Measurements from ENCODE around the gene ADORA2A. TPM values are rescaled to one million over a fixed set of nuclear protein-coding genes. Genes with fewer than 3 reads are reported as not detected.
"Not testable (repeated sequence)": the region's sequence is repeated elsewhere in the genome, so short reads cannot be mapped to it uniquely, and the experiment has no call there.

The ADORA2A gene
- total RNA-seq, 3 donors from 2014 or later: 1.8 to 4.3 (median 3.4) TPM

- Histone ChIP-seq H3K9me3 (no peaks in the 10 kb centered on the region), H3K4me1 (no peaks in the 10 kb centered on the region), H3K27ac (no peak overlapping the region), H3K27me3 (peaks cover 0 to 2% of the 10 kb centered on the region in 2 donors), H3K4me3 (no peak overlapping the region), H3K36me3 (no peaks in the 10 kb centered on the region)
- intact Hi-C loops (cut with DNase I; ENCODE audit: low total_unique reads): no loop called here
- no peak for DNase-seq (ENCODE audit: low spot score in 2 of 2)
- TF ChIP-seq POLR2A (IDR thresholded peaks at IDR 0.05) (no peak), CTCF (IDR thresholded peaks at IDR 0.05) (no peak), POLR2AphosphoS5 (IDR thresholded peaks at IDR 0.05) (no peak)
These were observed 61.6 kb downstream of the ADORA2A start for GRCh38 chr22:24489011-24489410.

DNA sequence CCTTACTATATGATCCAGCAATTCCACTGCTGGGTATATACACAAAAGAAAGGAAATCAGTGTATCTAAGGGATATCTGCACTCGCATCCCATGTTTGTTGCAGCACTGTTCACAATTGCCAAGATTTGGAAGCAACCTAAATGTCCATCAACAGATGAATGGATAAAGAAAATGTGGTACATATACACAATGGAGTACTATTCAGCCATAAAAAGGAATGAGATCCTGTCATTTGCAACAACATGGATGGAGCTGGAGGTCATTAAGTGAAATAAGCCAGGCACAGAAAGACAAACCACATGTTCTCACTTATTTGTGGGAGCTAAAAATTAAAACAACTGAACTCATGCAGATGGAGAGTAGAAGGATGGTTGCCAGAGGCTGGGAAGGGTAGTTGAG lies 62.0 kb downstream of the ADORA2A start:
- H3K4me1 ChIP-seq; H3K27ac ChIP-seq; intact Hi-C loops (cut with DNase I; ENCODE audit: low total_unique reads); H3K27me3 ChIP-seq; H3K4me3 ChIP-seq; H3K36me3 ChIP-seq; H3K9me3 ChIP-seq; DNase-seq (ENCODE audit: low spot score in 2 of 2): not testable (repeated sequence)

Other genes starting within 250 kb of the ADORA2A start
- 1 to 10 TPM in 2 of 3 donors, under 1 TPM in 1; 0.80 to 7.9 (median 5.6) TPM for gene SUSD2, start 246.1 kb upstream of the ADORA2A start, total RNA-seq
- 100 to 1,000 TPM in 1 of 3 donors, 10 to 100 TPM in 2; 27.1 to 114 (median 61.0) TPM for gene GGT5, start 182.5 kb upstream of the ADORA2A start, total RNA-seq
- 10 to 100 TPM; 33.4 to 61.0 (median 53.7) TPM for gene SPECC1L, start 156.8 kb upstream of the ADORA2A start, total RNA-seq
- under 1 TPM; 0.16 to 0.44 (median 0.33) TPM for gene UPB1, start 67.7 kb downstream of the ADORA2A start, total RNA-seq
- 100 to 1,000 TPM in 1 of 3 donors, 10 to 100 TPM in 2; 89.6 to 177 (median 91.4) TPM for gene GUCD1, start 127.5 kb downstream of the ADORA2A start, total RNA-seq
- 100 to 1,000 TPM; 105 to 148 (median 124) TPM for gene SNRPD3, start 128.4 kb downstream of the ADORA2A start, total RNA-seq
- gene LRRC75B, start 165.5 kb downstream of the ADORA2A start, total RNA-seq: 10 to 100 TPM; 10.7 to 23.1 (median 20.0) TPM
- 1 to 10 TPM; 3.4 to 8.5 (median 4.6) TPM for gene GGT1, start 175.6 kb downstream of the ADORA2A start, total RNA-seq

Data from breast epithelium (tissue), 4 donors.